GM12878 (cell line): ENCODE measurements around the gene FAM222B. TPM values are rescaled to one million over a fixed set of nuclear protein-coding genes. Genes with fewer than 3 reads are reported as not detected.

Experiments used
- ATAC-seq: fragments of 200-7000 bp; cut with Tn5 transposase; 3 replicates; pipeline ENCODE4 v1.9.1; 2020; ENCODE audit warnings: mild to moderate bottlenecking, moderate library complexity
- BruUV-seq: library from RNA; stranded (reverse); fragments of 400-500 nt; replicated peaks from 2 replicates; lab custom pipeline; 2021; lab: Mats Ljungman, UMichigan
- CTCF ChIA-PET: fragments of 300-600 bp; sonication (Branson Sonifier 250); formaldehyde crosslinking; extraction: SDS; loops from one replicate; lab custom pipeline; 2021; ENCODE audit warnings: inconsistent platforms; lab: Yijun Ruan, JAX
- POLR2A ChIA-PET: fragments of 350-600 bp; formaldehyde crosslinking; extraction: SDS; loops from one replicate; lab custom pipeline; 2021; ENCODE audit warnings: inconsistent platforms; lab: Charles Lee
- RAD21 ChIA-PET: fragments of 300-600 bp; sonication (Branson Sonifier 250); formaldehyde crosslinking; loops from one replicate; lab custom pipeline; 2023; ENCODE audit warnings: antibody characterized with exemption; ENCODE audit not compliant: unreplicated experiment; lab: Charles Lee
- SMC1A ChIA-PET: fragments of 300-600 bp; sonication (Branson Sonifier 250); formaldehyde crosslinking; loops from one replicate; lab custom pipeline; 2023; ENCODE audit not compliant: unreplicated experiment, uncharacterized antibody; lab: Charles Lee
- DNase-seq: peaks from one replicate; pipeline ENCODE4 v3.0.0-alpha.2; 2011; ENCODE audit warnings: low read depth, low spot score
- FAIRE-seq: peaks from 3 replicates; lab custom pipeline; 2011; peaks lifted over from hg19 to GRCh38; lab: Jason Lieb, UNC
- H2AFZ ChIP-seq: 2 replicates; pipeline ENCODE4 v1.6.0; 2011; ENCODE audit warnings: low read depth, low read length, control low read depth; ENCODE audit not compliant: control insufficient read depth
- H3K27ac ChIP-seq: 2 replicates; pipeline ENCODE4 v1.5.1; 2011; ENCODE audit warnings: control low read depth; ENCODE audit not compliant: control insufficient read depth, insufficient read depth
- H3K27me3 ChIP-seq, 2 experiments: replicated peaks in 1 of 2; 2 replicates each; pipeline versions ENCODE4 v1.6.0 to v1.6.1; 2011; ENCODE audit warnings: low read length in 1 of 2; ENCODE audit not compliant: control insufficient read depth in 2 of 2, insufficient read depth in 2 of 2
- H3K36me3 ChIP-seq, 2 experiments: 2 replicates each; pipeline ENCODE4 v1.5.1; 2011; ENCODE audit warnings: low read length in 1 of 2; ENCODE audit not compliant: control insufficient read depth in 2 of 2, insufficient read depth in 2 of 2
- H3K4me1 ChIP-seq: 2 replicates; pipeline ENCODE4 v1.6.1; 2011; ENCODE audit warnings: mild to moderate bottlenecking, low read length, moderate library complexity, mixed read lengths; ENCODE audit not compliant: control insufficient read depth, insufficient read depth
- H3K4me2 ChIP-seq: 2 replicates; pipeline ENCODE4 v1.6.0; 2011; ENCODE audit warnings: control low read depth; ENCODE audit not compliant: control insufficient read depth, insufficient read depth
- H3K4me3 ChIP-seq: fragments of 200-600 bp; sonication (generic); 2 replicates; pipeline ENCODE4 v1.5.1; 2016
- H3K79me2 ChIP-seq: 2 replicates; pipeline ENCODE4 v1.6.0; 2011; ENCODE audit warnings: low read length; ENCODE audit not compliant: control insufficient read depth, insufficient read depth
- H3K9ac ChIP-seq: 2 replicates; pipeline ENCODE4 v1.8.0; 2011; ENCODE audit warnings: low read length, control low read depth, mixed read lengths; ENCODE audit not compliant: control insufficient read depth, insufficient read depth
- H3K9me3 ChIP-seq: replicated peaks from 3 replicates; pipeline ENCODE4 v1.5.1; 2011; ENCODE audit warnings: mild to moderate bottlenecking, low read length; ENCODE audit not compliant: control insufficient read depth, insufficient read depth
- H4K20me1 ChIP-seq: 2 replicates; pipeline ENCODE4 v1.6.0; 2011; ENCODE audit not compliant: control insufficient read depth, insufficient read depth
- CTCF ChIP-seq, 3 experiments: IDR thresholded peaks in 2 of 3; conservative IDR thresholded peaks in 1 of 3; 2 replicates each; pipeline ENCODE4 v1.5.1; 2011; ENCODE audit warnings: low read depth in 3 of 3, low read length in 3 of 3, mild to moderate bottlenecking in 3 of 3, control low read depth in 2 of 3, moderate library complexity in 2 of 3, inconsistent platforms in 1 of 3, mixed read lengths in 1 of 3; ENCODE audit not compliant: control insufficient read depth in 2 of 3, insufficient read depth in 1 of 3; ENCODE audit errors: extremely low read depth in 1 of 3
- MYC ChIP-seq: IDR thresholded peaks from 2 replicates; pipeline ENCODE4 v1.6.1; 2011; ENCODE audit warnings: mild to moderate bottlenecking, low read length, moderate library complexity, inconsistent platforms; ENCODE audit not compliant: insufficient read depth, insufficient replicate concordance, insufficient read length, severe bottlenecking
- RAD21 ChIP-seq: IDR thresholded peaks from 2 replicates; pipeline ENCODE4 v1.6.1; 2011; ENCODE audit warnings: mild to moderate bottlenecking, low read depth, low read length, moderate library complexity; ENCODE audit not compliant: insufficient read depth
- SMC3 ChIP-seq: IDR thresholded peaks from 2 replicates; pipeline ENCODE4 v1.6.1; 2011; ENCODE audit warnings: low read length, improper control_type of control experiment, borderline replicate concordance
- WGBS: methylation state at CpG from one replicate; pipeline ENCODE4 v1.1.6; 2016; ENCODE audit warnings: low lambda C conversion rate; ENCODE audit not compliant: insufficient replicate concordance, insufficient coverage; ENCODE audit errors: missing lambda C conversion rate; 5-methylcytosine and 5-hydroxymethylcytosine counted together
- in situ Hi-C: fragments of 300-500 bp; cut with MboI; formaldehyde crosslinking; loops from 9 replicates; pipeline ENCODE4 v1.14.3; 2018; ENCODE audit warnings: mixed read lengths
- intact Hi-C: fragments of 100-400 bp; cut with micrococcal nuclease; formaldehyde crosslinking; loops from one replicate; pipeline ENCODE4 v1.14.2; 2022; ENCODE audit not compliant: unreplicated experiment
- polyA plus RNA-seq, 11 experiments: library from polyadenylated mRNA; depleted of rRNA in 4 of 11; unstranded in 6 of 11; stranded (reverse) in 5 of 11; fragments of >200 nt; fragmentation: Nextera tagmentation in 4 of 11; fragmentation: Illumina TruSeq in 1 of 11; extraction: Ambion mirVana in 4 of 11; extraction: Trizol in 1 of 11; gene quantifications; 1 replicate in 1 of 11; 2 replicates in 10 of 11; pipeline versions ENCODE4 v1.2.1 to v1.2.3, GENCODE V29; 2011 to 2016; ENCODE audit warnings: inconsistent platforms in 2 of 11, missing spikeins in 2 of 11, low read depth in 1 of 11
- total RNA-seq, 4 experiments: library from RNA; depleted of rRNA in 3 of 4; stranded (reverse); fragments of >200 nt in 3 of 4; fragmentation: Illumina TruSeq in 1 of 4; extraction: Trizol in 1 of 4; gene quantifications; 2 replicates each; pipeline versions ENCODE4 v1.2.1 to v1.2.3, GENCODE V29; 2013 to 2021

FAM222B gene
- total and polyA plus RNA-seq, 10 of the 15 experiments (the other 5 are each of a cell fraction or from before 2014, with no cell fraction given) = 2.8 to 18.3 (median 6.4) TPM

- no peak for TF ChIP-seq MYC
- TF ChIP-seq SMC3 = peak; percentile 44; the same call in 1 of the 2 replicates
- TF ChIP-seq RAD21 = peak; percentile 53
- TF ChIP-seq CTCF (IDR thresholded peaks at IDR 0.05 in 2 of 3, conservative IDR thresholded peaks at IDR 0.05 in 1 of 3; ENCODE audit: control insufficient read depth in 2 of 3, extremely low read depth in 1 of 3, insufficient read depth in 1 of 3, low read depth in 3 of 3, low read length in 3 of 3) = peak; percentile 7 to 57 (median 19); a peak in 3 of 6 replicates
- no peak for DNase-seq
- H4K20me1 ChIP-seq = no peaks in the 10 kb centered on the region
- SMC1A ChIA-PET = interaction anchor here (0.9 to 2.9 kb wide), 12 partner anchors 22 to 104 kb away, joined by 3 to 12 read pairs (median 4); no protein-coding TSS in a partner anchor
- H3K79me2 ChIP-seq = peaks cover under 1% of the 10 kb centered on the region
- H3K27me3 ChIP-seq = no peaks in the 10 kb centered on the region
- peaks cover 3% of the 10 kb centered on the region for H3K4me1 ChIP-seq
- H2AFZ ChIP-seq = no peak overlapping the region
- H3K9me3 ChIP-seq = no peaks in the 10 kb centered on the region
- intact Hi-C loops (no loop called here), in situ Hi-C loops (no loop called here)
- FAIRE-seq = no peak
- RAD21 ChIA-PET = interaction anchor here (0.9 to 3.3 kb wide), 11 partner anchors 14 to 122 kb away, joined by 3 to 16 read pairs (median 4); partner anchors contain the start of genes FLOT2, PHF12 and TLCD1
- no peak overlapping the region for H3K9ac ChIP-seq
- no TSS peak for BruUV-seq
- H3K4me3 ChIP-seq = no peak overlapping the region
- POLR2A ChIA-PET = interaction anchor here (1.0 to 1.3 kb wide), 2 partner anchors 9 to 49 kb away, joined by 3 to 5 read pairs; no protein-coding TSS in a partner anchor
- peak; percentile 91 for ATAC-seq
- H3K27ac ChIP-seq = no peak overlapping the region
- CTCF ChIA-PET = interaction anchor here (0.5 to 3.7 kb wide), 31 partner anchors 9 to 123 kb away, joined by 3 to 57 read pairs (median 5); partner anchors contain the start of genes DHRS13, FLOT2, PHF12 and TLCD1
- no peak overlapping the region for H3K4me2 ChIP-seq
- no peaks in the 10 kb centered on the region for H3K36me3 ChIP-seq
- WGBS = 16% methylated on average over 5 of the region's 5 CpGs
Measured at GRCh38 chr17:28849281-28849680, 6.7 kb upstream of the FAM222B start.
